GF-D8 (cell line): ENCODE results near the gene RGS6.

Experiments used
- DNase-seq: peaks from one replicate; lab custom pipeline; 2025; lab: John Stamatoyannopoulos, UW

RGS6 gene

GRCh38 chr14:72081137-72081536 is 148.9 kb downstream of the RGS6 start:
- DNase-seq, result no peak

- DNase-seq, result no peak
Measured at GRCh38 chr14:72084935-72085334, 152.7 kb downstream of the RGS6 start.

- DNase-seq, result no peak
Measured at GRCh38 chr14:72089625-72090024, 157.4 kb downstream of the RGS6 start.

GRCh38 chr14:72094844-72095582 is 162.8 kb downstream of the RGS6 start:
- DNase-seq, result no peak

GRCh38 chr14:72097173-72097783 is 165.0 kb downstream of the RGS6 start:
- DNase-seq, result no peak

- DNase-seq, result no peak
Measured at GRCh38 chr14:72098210-72098609, 166.0 kb downstream of the RGS6 start.

GRCh38 chr14:72099566-72099965 is 167.3 kb downstream of the RGS6 start:
- DNase-seq, result no peak

- no peak for DNase-seq
Measured at GRCh38 chr14:72104011-72104613, 171.9 kb downstream of the RGS6 start.

- DNase-seq, result no peak
Measured at GRCh38 chr14:72111911-72112310, 179.7 kb downstream of the RGS6 start.

- DNase-seq, result no peak
Measured at GRCh38 chr14:72118841-72119240, 186.6 kb downstream of the RGS6 start.

- no peak for DNase-seq
Measured at GRCh38 chr14:72120315-72120714, 188.1 kb downstream of the RGS6 start.

- no peak for DNase-seq
Measured at GRCh38 chr14:72123755-72124154, 191.5 kb downstream of the RGS6 start.

- no peak for DNase-seq
Measured at GRCh38 chr14:72124171-72124570, 191.9 kb downstream of the RGS6 start.

- no peak for DNase-seq
Measured at GRCh38 chr14:72126091-72126490, 193.9 kb downstream of the RGS6 start.

GRCh38 chr14:72126561-72126960 is 194.3 kb downstream of the RGS6 start:
- DNase-seq, result no peak

GRCh38 chr14:72128629-72129028 is 196.4 kb downstream of the RGS6 start:
- no peak for DNase-seq

GRCh38 chr14:72129291-72129690 is 197.1 kb downstream of the RGS6 start:
- DNase-seq, result no peak

- no peak for DNase-seq
Measured at GRCh38 chr14:72141084-72141483, 208.9 kb downstream of the RGS6 start.

- DNase-seq, result no peak
Measured at GRCh38 chr14:72142328-72142727, 210.1 kb downstream of the RGS6 start.

GRCh38 chr14:72146241-72146640 is 214.0 kb downstream of the RGS6 start:
- DNase-seq, result no peak

GRCh38 chr14:72154645-72155378 is 222.6 kb downstream of the RGS6 start:
- DNase-seq, result no peak

GRCh38 chr14:72155379-72155993 is 223.3 kb downstream of the RGS6 start:
- DNase-seq, result no peak
